Measurements from ENCODE around the gene HOXD1.

Gene HOXD1

GRCh38 chr2:176174824-176175708, 13.4 kb upstream of the HOXD1 start:
- 4% methylated on average over 46 of the region's 47 CpGs for WGBS
- H3K4me2 ChIP-seq (ENCODE audit: low read length, poor library complexity, severe bottlenecking) = peak overlapping the region; percentile 55
- H3K4ac ChIP-seq (ENCODE audit: low read depth in 1 of 2, low read length in 2 of 2) = no peak overlapping the region

DNA sequence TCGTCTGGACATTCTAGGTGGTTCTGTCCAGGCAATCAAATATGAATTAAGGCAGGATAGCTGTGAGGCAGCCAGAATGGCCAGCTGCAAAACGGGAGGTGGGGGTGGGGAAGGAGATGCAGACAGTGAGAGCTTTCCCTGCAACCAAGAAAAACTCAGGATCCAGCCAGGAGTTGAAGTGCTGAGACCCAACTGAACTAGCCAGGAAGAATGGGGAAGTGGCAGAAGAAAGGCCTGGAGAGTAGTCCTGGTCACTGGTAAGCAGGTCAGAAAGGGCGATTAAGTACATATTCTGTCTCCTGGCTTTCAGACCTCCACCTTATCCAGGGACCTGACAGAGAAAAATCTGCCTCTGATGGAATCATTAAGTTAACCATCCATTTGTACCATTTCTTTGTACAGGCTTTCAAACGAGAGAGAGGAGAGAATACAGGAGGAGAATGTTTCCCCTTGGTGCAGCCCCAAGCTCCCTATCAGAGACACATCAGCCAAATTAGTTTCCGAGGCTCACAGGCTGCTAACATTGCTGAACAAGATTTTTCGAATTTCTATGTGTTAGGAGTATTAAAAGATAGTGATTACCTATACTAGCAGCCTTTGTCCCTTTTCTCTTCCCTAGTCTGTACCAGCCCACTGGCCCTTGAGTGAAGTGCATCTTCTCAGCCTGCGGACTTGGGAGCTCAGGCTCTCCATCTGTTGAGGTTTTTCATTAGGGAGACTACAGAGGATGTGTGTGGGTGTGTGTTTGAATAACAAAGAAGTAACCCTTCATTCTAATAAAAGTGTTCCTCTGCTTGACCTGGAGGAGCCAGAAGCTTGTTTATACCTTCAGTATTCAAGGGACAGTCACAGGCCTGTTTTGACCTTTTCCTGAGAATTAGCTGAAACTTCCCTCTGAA, 12.5 kb upstream of the HOXD1 start:
- Histone ChIP-seq H3K4me3 (ENCODE audit: insufficient read depth in 1 of 2, low read depth in 1 of 2, low read length in 2 of 2) (no peak overlapping the region), H3K4me2 (ENCODE audit: low read length, poor library complexity, severe bottlenecking) (no peak overlapping the region), H2BK12ac (ENCODE audit: low read length in 2 of 2) (no peak overlapping the region), H3K9ac (ENCODE audit: low read length) (no peak overlapping the region), H2BK5ac (ENCODE audit: low read depth, low read length, poor library complexity, severe bottlenecking) (no peak overlapping the region), H2BK120ac (ENCODE audit: low read depth, low read length) (no peak overlapping the region), H3K36me3 (ENCODE audit: control insufficient read depth in 1 of 2, insufficient read depth in 2 of 2, low read depth in 1 of 2, low read length in 2 of 2) (peaks cover 0 to 2% of the 10 kb centered on the region in 2 experiments), H2BK15ac (ENCODE audit: low read depth, poor library complexity, severe bottlenecking) (no peak overlapping the region), H2AFZ (ENCODE audit: low read depth, low read length) (no peak overlapping the region), H3K23ac (ENCODE audit: low read length in 2 of 2) (no peak overlapping the region), H4K8ac (ENCODE audit: low read length) (no peak overlapping the region), H3K79me1 (replicated peaks; ENCODE audit: low read length, poor library complexity, severe bottlenecking) (no peaks in the 10 kb centered on the region), H3K4ac (ENCODE audit: low read depth in 1 of 2, low read length in 2 of 2) (no peak overlapping the region), H3K27me3 (ENCODE audit: control insufficient read depth in 1 of 2, insufficient read depth in 1 of 2, low read length in 2 of 2) (peaks cover 25 to 93% of the 10 kb centered on the region in 2 experiments), H3K14ac (ENCODE audit: low read length in 2 of 2) (no peak overlapping the region), H3K4me1 (ENCODE audit: control insufficient read depth, insufficient read depth, low read depth, low read length) (peaks cover 29% of the 10 kb centered on the region), H2AK5ac (ENCODE audit: low read length, severe bottlenecking) (no peak overlapping the region), H4K91ac (ENCODE audit: low read length) (no peak overlapping the region), H3K27ac (ENCODE audit: low read length, poor library complexity, severe bottlenecking) (no peak overlapping the region), H3K18ac (ENCODE audit: low read depth in 1 of 2, low read length in 2 of 2) (no peak overlapping the region), H3K9me3 (ENCODE audit: control insufficient read depth, low read length) (no peaks in the 10 kb centered on the region)
- no peak for DNase-seq
- 48% methylated on average over 4 of the region's 7 CpGs for WGBS

More at GRCh38 chr2:176174824-176175708, 13.4 kb upstream of the HOXD1 start:
- no peak overlapping the region for H2BK12ac ChIP-seq (ENCODE audit: low read length in 2 of 2)
- H3K4me3 ChIP-seq (ENCODE audit: insufficient read depth in 1 of 2, low read depth in 1 of 2, low read length in 2 of 2) = peak overlapping the region in 1 of 2 experiments; percentile 55
- H2BK15ac ChIP-seq (ENCODE audit: low read depth, poor library complexity, severe bottlenecking) = no peak overlapping the region
- H3K27ac ChIP-seq (ENCODE audit: low read length, poor library complexity, severe bottlenecking) = no peak overlapping the region
- H2BK5ac ChIP-seq (ENCODE audit: low read depth, low read length, poor library complexity, severe bottlenecking) = no peak overlapping the region
- H3K23ac ChIP-seq (ENCODE audit: low read length in 2 of 2) = no peak overlapping the region
- H4K91ac ChIP-seq (ENCODE audit: low read length) = no peak overlapping the region
- peak overlapping the region; percentile 63 for H3K9ac ChIP-seq (ENCODE audit: low read length)
- no peak for DNase-seq
- no peaks in the 10 kb centered on the region for H3K9me3 ChIP-seq (ENCODE audit: control insufficient read depth, low read length)
- no peak overlapping the region for H2AK5ac ChIP-seq (ENCODE audit: low read length, severe bottlenecking)
- H2BK120ac ChIP-seq (ENCODE audit: low read depth, low read length) = no peak overlapping the region
- H3K18ac ChIP-seq (ENCODE audit: low read depth in 1 of 2, low read length in 2 of 2) = no peak overlapping the region
- H3K36me3 ChIP-seq (ENCODE audit: control insufficient read depth in 1 of 2, insufficient read depth in 2 of 2, low read depth in 1 of 2, low read length in 2 of 2) = peaks cover 0 to 2% of the 10 kb centered on the region in 2 experiments
- peaks cover 29% of the 10 kb centered on the region for H3K4me1 ChIP-seq (ENCODE audit: control insufficient read depth, insufficient read depth, low read depth, low read length)
- H2AFZ ChIP-seq (ENCODE audit: low read depth, low read length) = no peak overlapping the region
- H3K27me3 ChIP-seq (ENCODE audit: control insufficient read depth in 1 of 2, insufficient read depth in 1 of 2, low read length in 2 of 2) = peaks cover 19 to 95% of the 10 kb centered on the region in 2 experiments
- no peak overlapping the region for H4K8ac ChIP-seq (ENCODE audit: low read length)
- H3K79me1 ChIP-seq (replicated peaks; ENCODE audit: low read length, poor library complexity, severe bottlenecking) = no peaks in the 10 kb centered on the region
- peak overlapping the region in 1 of 2 experiments; percentile 41 for H3K14ac ChIP-seq (ENCODE audit: low read length in 2 of 2)

GRCh38 chr2:176177580-176178037, 10.9 kb upstream of the HOXD1 start:
- H3K36me3 ChIP-seq (ENCODE audit: control insufficient read depth in 1 of 2, insufficient read depth in 2 of 2, low read depth in 1 of 2, low read length in 2 of 2) = peaks cover 0 to 2% of the 10 kb centered on the region in 2 experiments
- no peak overlapping the region for H2AFZ ChIP-seq (ENCODE audit: low read depth, low read length)
- no peak overlapping the region for H2BK15ac ChIP-seq (ENCODE audit: low read depth, poor library complexity, severe bottlenecking)
- H2BK120ac ChIP-seq (ENCODE audit: low read depth, low read length) = no peak overlapping the region
- H2BK12ac ChIP-seq (ENCODE audit: low read length in 2 of 2) = no peak overlapping the region
- H3K4ac ChIP-seq (ENCODE audit: low read depth in 1 of 2, low read length in 2 of 2) = no peak overlapping the region
- H3K79me1 ChIP-seq (replicated peaks; ENCODE audit: low read length, poor library complexity, severe bottlenecking) = no peaks in the 10 kb centered on the region
- H3K23ac ChIP-seq (ENCODE audit: low read length in 2 of 2) = no peak overlapping the region
- H4K91ac ChIP-seq (ENCODE audit: low read length) = no peak overlapping the region
- peak overlapping the region; percentile 18 to 83 for H3K4me3 ChIP-seq (ENCODE audit: insufficient read depth in 1 of 2, low read depth in 1 of 2, low read length in 2 of 2)
- H3K27me3 ChIP-seq (ENCODE audit: control insufficient read depth in 1 of 2, insufficient read depth in 1 of 2, low read length in 2 of 2) = peaks cover 25 to 83% of the 10 kb centered on the region in 2 experiments
- H3K27ac ChIP-seq (ENCODE audit: low read length, poor library complexity, severe bottlenecking) = no peak overlapping the region
- H4K8ac ChIP-seq (ENCODE audit: low read length) = no peak overlapping the region
- H2AK5ac ChIP-seq (ENCODE audit: low read length, severe bottlenecking) = no peak overlapping the region
- WGBS = 3% methylated on average over 10 of the region's 12 CpGs
- peaks cover 22% of the 10 kb centered on the region for H3K4me1 ChIP-seq (ENCODE audit: control insufficient read depth, insufficient read depth, low read depth, low read length)
- H3K18ac ChIP-seq (ENCODE audit: low read depth in 1 of 2, low read length in 2 of 2) = no peak overlapping the region
- no peaks in the 10 kb centered on the region for H3K9me3 ChIP-seq (ENCODE audit: control insufficient read depth, low read length)
- H3K4me2 ChIP-seq (ENCODE audit: low read length, poor library complexity, severe bottlenecking) = peak overlapping the region; percentile 80
- H2BK5ac ChIP-seq (ENCODE audit: low read depth, low read length, poor library complexity, severe bottlenecking) = no peak overlapping the region
- H3K9ac ChIP-seq (ENCODE audit: low read length) = peak overlapping the region; percentile 78
- DNase-seq = no peak
- H3K14ac ChIP-seq (ENCODE audit: low read length in 2 of 2) = no peak overlapping the region

Data from mesenchymal stem cell (in vitro differentiated cells and primary cell).